Prostate gland (tissue), 2 donors: ENCODE results near the gene ABI3BP.

Experiments used
- POLR2A ChIP-seq: fragments of 450-650 bp; IDR thresholded peaks from one replicate; pipeline ENCODE4 v1.6.1; 2016; ENCODE audit warnings: antibody characterized with exemption, mild to moderate bottlenecking
- POLR2AphosphoS5 ChIP-seq: sonication (generic); formaldehyde crosslinking; IDR thresholded peaks from one replicate; pipeline ENCODE4 v1.6.1; 2017; ENCODE audit warnings: antibody characterized with exemption
- TF ChIP-seq, protein P1 (sequence below), 4 experiments: fragments of 200-600 bp in 2 of 4; fragments of 450-650 bp in 2 of 4; sonication (generic) in 2 of 4; IDR thresholded peaks; 1 replicate in 3 of 4; 2 replicates in 1 of 4; pipeline ENCODE4 v1.5.1; 2016 to 2019; ENCODE audit warnings: antibody characterized with exemption in 4 of 4, mild to moderate bottlenecking in 2 of 4, moderate library complexity in 2 of 4

DNA sequence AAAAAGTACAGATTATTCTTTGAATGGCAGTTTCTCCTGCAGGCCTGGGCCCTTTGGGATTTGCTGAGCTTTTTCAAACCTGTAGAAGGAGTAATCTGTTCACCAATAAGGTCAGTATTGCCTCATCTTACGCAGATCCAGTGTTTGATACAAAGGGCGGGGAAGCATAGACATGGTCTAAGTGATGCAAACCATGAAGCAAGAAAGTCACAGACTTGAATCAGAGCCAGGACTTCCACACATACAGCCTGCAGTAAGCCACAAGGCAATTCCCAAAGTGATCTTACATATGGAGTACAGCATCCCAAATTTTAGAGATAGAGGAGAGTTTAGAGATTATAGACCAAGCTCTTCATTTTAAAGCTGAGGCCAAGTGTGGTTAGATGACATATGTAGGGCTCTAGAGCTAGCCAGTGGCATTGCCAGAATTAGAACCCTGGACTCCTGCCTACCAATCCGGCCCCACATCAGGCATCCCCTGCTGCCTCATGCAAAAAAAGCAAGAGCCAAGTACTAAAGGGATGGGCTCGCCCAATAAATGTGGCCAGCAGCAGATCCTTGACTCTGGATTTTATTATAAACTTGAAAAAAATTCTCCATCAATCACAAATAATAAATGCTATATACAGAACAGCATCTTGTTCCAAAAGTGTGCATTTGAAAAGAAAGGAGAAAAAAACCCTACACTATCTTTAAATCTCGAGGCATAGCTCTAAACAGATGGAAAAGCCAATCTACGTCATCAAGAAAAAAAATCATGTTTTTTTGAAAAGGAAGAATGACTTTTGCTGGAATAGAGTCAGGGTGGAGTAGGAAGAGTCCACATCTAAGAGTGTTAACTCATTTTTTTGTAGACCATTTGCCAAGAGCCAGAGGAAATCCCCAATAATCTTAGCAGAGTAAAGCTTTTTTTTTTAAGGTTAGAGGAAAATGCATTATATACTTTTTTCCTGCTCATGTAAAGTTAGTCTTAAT lies 24.0 kb downstream of the ABI3BP start:
- TF ChIP-seq, protein P1, sequence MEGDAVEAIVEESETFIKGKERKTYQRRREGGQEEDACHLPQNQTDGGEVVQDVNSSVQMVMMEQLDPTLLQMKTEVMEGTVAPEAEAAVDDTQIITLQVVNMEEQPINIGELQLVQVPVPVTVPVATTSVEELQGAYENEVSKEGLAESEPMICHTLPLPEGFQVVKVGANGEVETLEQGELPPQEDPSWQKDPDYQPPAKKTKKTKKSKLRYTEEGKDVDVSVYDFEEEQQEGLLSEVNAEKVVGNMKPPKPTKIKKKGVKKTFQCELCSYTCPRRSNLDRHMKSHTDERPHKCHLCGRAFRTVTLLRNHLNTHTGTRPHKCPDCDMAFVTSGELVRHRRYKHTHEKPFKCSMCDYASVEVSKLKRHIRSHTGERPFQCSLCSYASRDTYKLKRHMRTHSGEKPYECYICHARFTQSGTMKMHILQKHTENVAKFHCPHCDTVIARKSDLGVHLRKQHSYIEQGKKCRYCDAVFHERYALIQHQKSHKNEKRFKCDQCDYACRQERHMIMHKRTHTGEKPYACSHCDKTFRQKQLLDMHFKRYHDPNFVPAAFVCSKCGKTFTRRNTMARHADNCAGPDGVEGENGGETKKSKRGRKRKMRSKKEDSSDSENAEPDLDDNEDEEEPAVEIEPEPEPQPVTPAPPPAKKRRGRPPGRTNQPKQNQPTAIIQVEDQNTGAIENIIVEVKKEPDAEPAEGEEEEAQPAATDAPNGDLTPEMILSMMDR (IDR thresholded peaks at IDR 0.05): no peak
- TF ChIP-seq POLR2A (no peak), POLR2AphosphoS5 (no peak)
